GM12892 (cell line): ENCODE data around the gene NME9.

ENCODE experiments used
- POLR2A ChIP-seq: IDR thresholded peaks from 2 replicates; pipeline ENCODE4 v1.6.1; 2011; ENCODE audit warnings: low read depth, low read length, control low read depth
- POLR2AphosphoS5 ChIP-seq: IDR thresholded peaks from 2 replicates; pipeline ENCODE4 v1.6.1; 2011; ENCODE audit warnings: low read depth, low read length, control low read depth

- TF ChIP-seq POLR2A (no peak), POLR2AphosphoS5 (no peak)
Observed at GRCh38 chr3:138326866-138327595, 2.6 kb downstream of the NME9 start.
